HepG2 (cell line): ENCODE results near the gene SEMA4F. TPM values are rescaled to one million over a fixed set of nuclear protein-coding genes. Genes with fewer than 3 reads are reported as not detected.
"Not testable (repeated sequence)": the region's sequence is repeated elsewhere in the genome, so short reads cannot be mapped to it uniquely, and the experiment has no call there.

Experiments
- ATAC-seq: fragments of 200-7000 bp; cut with Tn5 transposase; 3 replicates; pipeline ENCODE4 v1.9.1; 2020; ENCODE audit warnings: mild to moderate bottlenecking, moderate library complexity
- BruUV-seq: library from RNA; stranded (reverse); fragments of 400-500 nt; replicated peaks from 2 replicates; lab custom pipeline; 2021; lab: Mats Ljungman, UMichigan
- CTCF ChIA-PET: fragments of 300-600 bp; formaldehyde crosslinking; extraction: SDS; loops from one replicate; lab custom pipeline; 2021; ENCODE audit warnings: low total read pairs, inconsistent platforms, low intra/inter-chr PET ratio; lab: Yijun Ruan, JAX
- POLR2A ChIA-PET: fragments of 350-600 bp; sonication (Branson Sonifier 250); formaldehyde crosslinking; loops from one replicate; lab custom pipeline; 2020; ENCODE audit warnings: antibody characterized with exemption, inconsistent platforms; lab: Yijun Ruan, JAX
- DNase-seq: peaks from one replicate; pipeline ENCODE4 v3.0.0-alpha.2; 2015; ENCODE audit warnings: low spot score
- FAIRE-seq: peaks from 3 replicates; lab custom pipeline; 2011; peaks lifted over from hg19 to GRCh38; lab: Jason Lieb, UNC
- H2AFZ ChIP-seq: one replicate; pipeline ENCODE4 v1.6.1; 2011; ENCODE audit warnings: low read length, inconsistent platforms
- H3K27ac ChIP-seq: fragments of 300-600 bp; 3 replicates; pipeline ENCODE4 v1.8.0; 2011; ENCODE audit warnings: mixed run types, mild to moderate bottlenecking, mixed read lengths, low read length, inconsistent platforms; ENCODE audit not compliant: insufficient read depth; ENCODE audit errors: extremely low read length
- H3K27me3 ChIP-seq, 2 experiments: fragments of 200-600 bp in 1 of 2; 2 replicates in 1 of 2; 3 replicates in 1 of 2; pipeline versions ENCODE4 v1.6.0 to v1.8.0; 2011; ENCODE audit warnings: low read length in 2 of 2, mild to moderate bottlenecking in 2 of 2, moderate library complexity in 2 of 2, inconsistent platforms in 1 of 2; ENCODE audit not compliant: insufficient read depth in 2 of 2, control insufficient read depth in 1 of 2
- H3K36me3 ChIP-seq, 2 experiments: fragments of 200-600 bp in 1 of 2; replicated peaks in 1 of 2; 2 replicates in 1 of 2; 3 replicates in 1 of 2; pipeline versions ENCODE4 v1.5.1 to v1.8.0; 2011; ENCODE audit warnings: low read length in 2 of 2, inconsistent platforms in 1 of 2; ENCODE audit not compliant: insufficient read depth in 2 of 2, control insufficient read depth in 1 of 2
- H3K4me1 ChIP-seq: 2 replicates; pipeline ENCODE4 v1.5.1; 2012; ENCODE audit warnings: low read length, inconsistent platforms; ENCODE audit not compliant: insufficient read depth
- H3K4me2 ChIP-seq: 2 replicates; pipeline ENCODE4 v1.6.0; 2011; ENCODE audit warnings: low read depth, low read length, inconsistent platforms
- H3K4me3 ChIP-seq, 3 experiments: fragments of 200-600 bp in 1 of 3; sonication (generic), shearing (Covaris generic) in 1 of 3; replicated peaks in 1 of 3; 2 replicates each; pipeline ENCODE4 v1.5.1; 2011 to 2016; ENCODE audit warnings: low read length in 3 of 3, inconsistent platforms in 2 of 3, low read depth in 2 of 3, mild to moderate bottlenecking in 2 of 3, control low read depth in 1 of 3, mixed read lengths in 1 of 3; ENCODE audit not compliant: insufficient read depth in 1 of 3
- H3K79me2 ChIP-seq: one replicate; pipeline ENCODE4 v1.6.1; 2011; ENCODE audit warnings: low read length, inconsistent platforms; ENCODE audit not compliant: insufficient read depth
- H3K9ac ChIP-seq: 2 replicates; pipeline ENCODE4 v1.6.0; 2011; ENCODE audit warnings: mild to moderate bottlenecking, low read depth, low read length, inconsistent platforms; ENCODE audit not compliant: insufficient read depth
- H3K9me3 ChIP-seq: 2 replicates; pipeline ENCODE4 v1.5.1; 2012; ENCODE audit warnings: mild to moderate bottlenecking, low read length
- H4K20me1 ChIP-seq: 2 replicates; pipeline ENCODE4 v1.6.0; 2011; ENCODE audit warnings: inconsistent platforms, mild to moderate bottlenecking, low read length, moderate library complexity; ENCODE audit not compliant: insufficient read depth
- MAFK ChIP-seq, 2 experiments: IDR thresholded peaks in 1 of 2; conservative IDR thresholded peaks in 1 of 2; 2 replicates each; pipeline ENCODE4 v1.6.1; 2011; ENCODE audit warnings: improper control_type of control experiment in 2 of 2, low read length in 2 of 2
- SMARCE1 ChIP-seq: fragments of 450-650 bp; IDR thresholded peaks from 2 replicates; pipeline ENCODE4 v1.6.1; 2017; ENCODE audit warnings: borderline replicate concordance
- THAP9 ChIP-seq: sonication (generic); formaldehyde crosslinking; IDR thresholded peaks from 2 replicates; pipeline ENCODE4; 2020; ENCODE audit warnings: missing genetic modification reagents, mild to moderate bottlenecking, borderline replicate concordance
- ZBTB7B ChIP-seq: sonication (generic); formaldehyde crosslinking; IDR thresholded peaks from 2 replicates; pipeline ENCODE4 v1.4.0; 2020; ENCODE audit warnings: missing genetic modification reagents
- WGBS: methylation state at CpG from one replicate; pipeline ENCODE4 v1.1.6; 2017; ENCODE audit warnings: low lambda C conversion rate; 5-methylcytosine and 5-hydroxymethylcytosine counted together
- in situ Hi-C: cut with HindIII; loops from 2 replicates; pipeline ENCODE4 v1.10.0; 2017; ENCODE audit warnings: low pct_unique_long_range_greater_than_20kb; ENCODE audit not compliant: extremely low pct_ligation_motif_present
- intact Hi-C: fragments of 100-400 bp; cut with micrococcal nuclease; formaldehyde crosslinking; loops from one replicate; pipeline ENCODE4 v1.10.0; 2022; ENCODE audit not compliant: unreplicated experiment
- polyA plus RNA-seq, 8 experiments: library from polyadenylated mRNA; depleted of rRNA in 3 of 8; stranded (reverse) in 7 of 8; unstranded in 1 of 8; fragments of >200 nt; fragmentation: Illumina TruSeq in 4 of 8; extraction: Trizol in 4 of 8; gene quantifications; 2 replicates each; pipeline versions ENCODE4 v1.2.1 to v1.2.3, GENCODE V29; 2011 to 2016; ENCODE audit warnings: low read depth in 4 of 8, missing spikeins in 1 of 8, mixed read lengths in 1 of 8; ENCODE audit not compliant: insufficient read depth in 1 of 8
- total RNA-seq, 5 experiments: library from RNA; depleted of rRNA; stranded (reverse); fragments of >200 nt; fragmentation: Illumina TruSeq; extraction: Trizol; gene quantifications; 2 replicates each; pipeline ENCODE4 v1.2.3, GENCODE V29; 2016; ENCODE audit warnings: low read depth in 1 of 5

Gene SEMA4F
- total and polyA plus RNA-seq, 2 of the 13 experiments (the other 11 are each of a cell fraction or from before 2014, with no cell fraction given), result 7.1 to 10.3 TPM

DNA sequence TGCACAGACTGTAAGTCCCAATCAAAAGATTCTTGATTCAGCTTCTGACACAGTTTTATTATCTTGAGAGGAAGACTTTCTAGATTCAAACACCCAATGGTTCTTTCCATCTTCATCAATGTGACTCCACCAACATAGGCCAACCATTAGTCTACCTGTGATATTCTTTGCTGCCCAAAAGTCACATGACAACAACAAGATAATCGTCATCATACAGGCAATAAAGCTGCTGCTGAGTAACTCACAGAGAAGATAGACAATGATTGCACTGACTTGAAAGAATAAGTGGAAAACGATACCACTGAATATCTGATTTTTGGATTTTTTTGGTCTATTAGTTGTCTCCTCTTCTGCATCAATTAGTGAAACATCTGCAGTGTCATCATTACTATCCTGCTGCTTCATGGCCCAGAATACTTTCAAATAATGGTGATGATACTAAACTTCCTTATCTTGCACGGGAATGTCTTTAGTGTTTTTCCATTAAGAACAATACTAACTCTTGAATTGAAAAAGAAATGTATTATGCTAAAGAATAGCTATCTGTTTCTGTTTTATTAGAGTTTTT, 25.4 kb upstream of the SEMA4F start (continued):
- TF ChIP-seq THAP9 (CRISPR knock-in tag) (no peak), ZBTB7B (no peak), MAFK (conservative IDR thresholded peaks at IDR 0.05 in 1 of 2, IDR thresholded peaks at IDR 0.05 in 1 of 2; ENCODE audit: low read length in 2 of 2) (0 out of 4 replicates have a peak, but pooled peaks of 1 of the 2 experiments have one; percentile 14), SMARCE1 (no peak)

- H2AFZ ChIP-seq, H3K79me2 ChIP-seq, H3K27me3 ChIP-seq, H3K4me1 ChIP-seq, POLR2A ChIA-PET, H4K20me1 ChIP-seq, H3K4me2 ChIP-seq, ATAC-seq, H3K9ac ChIP-seq, H3K36me3 ChIP-seq, FAIRE-seq, BruUV-seq, in situ Hi-C loops, H3K9me3 ChIP-seq, DNase-seq, H3K4me3 ChIP-seq, intact Hi-C loops, H3K27ac ChIP-seq, CTCF ChIA-PET: not testable (repeated sequence)
- WGBS, result 20% methylated on average over 3 of the region's 3 CpGs
These were observed 23.6 kb upstream of the SEMA4F start for GRCh38 chr2:74630454-74630853.
